Ascending aorta (tissue), 2 donors: ENCODE data around the gene TAS2R16. TPM values are rescaled to one million over a fixed set of nuclear protein-coding genes. Genes with fewer than 3 reads are reported as not detected.

Source experiments
- DNase-seq, 2 donors: peaks; one replicate each; pipeline ENCODE4 v3.0.0-alpha.2; 2019; ENCODE audit warnings: low spot score in 2 of 2
- H3K27ac ChIP-seq, 2 donors: fragments of 200-600 bp; sonication (generic); one replicate each; pipeline ENCODE4 v1.5.1; 2016 to 2017; ENCODE audit warnings: mild to moderate bottlenecking in 1 of 2
- H3K27me3 ChIP-seq: fragments of 200-600 bp; sonication (generic); one replicate; pipeline ENCODE4 v1.5.1; 2017
- H3K36me3 ChIP-seq, 2 donors: fragments of 200-600 bp; sonication (generic); one replicate each; pipeline ENCODE4 v1.5.1; 2016
- H3K4me1 ChIP-seq, 2 donors: fragments of 200-600 bp; sonication (generic); one replicate each; pipeline ENCODE4 v1.5.1; 2016 to 2017; ENCODE audit warnings: mild to moderate bottlenecking in 1 of 2
- H3K4me3 ChIP-seq, 2 donors: fragments of 200-600 bp; sonication (generic); one replicate each; pipeline ENCODE4 v1.5.1; 2016 to 2017; ENCODE audit warnings: mild to moderate bottlenecking in 1 of 2
- H3K9me3 ChIP-seq, 2 donors: fragments of 200-600 bp; sonication (generic); one replicate each; pipeline ENCODE4 v1.5.1; 2016
- intact Hi-C: fragments of 100-400 bp; cut with DNase I; formaldehyde crosslinking; loops from one replicate; pipeline ENCODE4 v1.15.1; 2023
- total RNA-seq: library from RNA; depleted of rRNA; stranded (reverse); fragments of >200 nt; gene quantifications from one replicate; pipeline ENCODE4 v1.1.0, GENCODE V29; 2016
- TF ChIP-seq, protein P1 (sequence below), 3 experiments: fragments of 200-600 bp in 2 of 3; fragments of 450-650 bp in 1 of 3; sonication (generic) in 2 of 3; IDR thresholded peaks; one replicate each; pipeline ENCODE4 v1.5.1; 2016 to 2019; ENCODE audit warnings: antibody characterized with exemption in 3 of 3, mild to moderate bottlenecking in 1 of 3, moderate library complexity in 1 of 3

Gene TAS2R16
- total RNA-seq, 1 donor from 2014 or later: not detected

- H3K27me3 ChIP-seq: no peaks in the 10 kb centered on the region
- DNase-seq: no peak
- intact Hi-C loops: no loop called here
- H3K9me3 ChIP-seq: no peaks in the 10 kb centered on the region
- H3K27ac ChIP-seq: no peak overlapping the region
- no peak overlapping the region for H3K4me3 ChIP-seq
- no peaks in the 10 kb centered on the region for H3K36me3 ChIP-seq
- TF ChIP-seq, protein P1, sequence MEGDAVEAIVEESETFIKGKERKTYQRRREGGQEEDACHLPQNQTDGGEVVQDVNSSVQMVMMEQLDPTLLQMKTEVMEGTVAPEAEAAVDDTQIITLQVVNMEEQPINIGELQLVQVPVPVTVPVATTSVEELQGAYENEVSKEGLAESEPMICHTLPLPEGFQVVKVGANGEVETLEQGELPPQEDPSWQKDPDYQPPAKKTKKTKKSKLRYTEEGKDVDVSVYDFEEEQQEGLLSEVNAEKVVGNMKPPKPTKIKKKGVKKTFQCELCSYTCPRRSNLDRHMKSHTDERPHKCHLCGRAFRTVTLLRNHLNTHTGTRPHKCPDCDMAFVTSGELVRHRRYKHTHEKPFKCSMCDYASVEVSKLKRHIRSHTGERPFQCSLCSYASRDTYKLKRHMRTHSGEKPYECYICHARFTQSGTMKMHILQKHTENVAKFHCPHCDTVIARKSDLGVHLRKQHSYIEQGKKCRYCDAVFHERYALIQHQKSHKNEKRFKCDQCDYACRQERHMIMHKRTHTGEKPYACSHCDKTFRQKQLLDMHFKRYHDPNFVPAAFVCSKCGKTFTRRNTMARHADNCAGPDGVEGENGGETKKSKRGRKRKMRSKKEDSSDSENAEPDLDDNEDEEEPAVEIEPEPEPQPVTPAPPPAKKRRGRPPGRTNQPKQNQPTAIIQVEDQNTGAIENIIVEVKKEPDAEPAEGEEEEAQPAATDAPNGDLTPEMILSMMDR (IDR thresholded peaks at IDR 0.05): no peak
- no peaks in the 10 kb centered on the region for H3K4me1 ChIP-seq
These were observed 32.8 kb upstream of the TAS2R16 start for GRCh38 chr7:123028339-123028738.

- Histone ChIP-seq H3K27ac (no peak overlapping the region), H3K36me3 (no peaks in the 10 kb centered on the region), H3K27me3 (no peaks in the 10 kb centered on the region), H3K4me3 (no peak overlapping the region), H3K9me3 (peaks cover 0 to 12% of the 10 kb centered on the region in 2 donors), H3K4me1 (no peaks in the 10 kb centered on the region)
- TF ChIP-seq, protein P1 (IDR thresholded peaks at IDR 0.05): no peak
- DNase-seq: no peak
- intact Hi-C loops: no loop called here
These were observed 30.8 kb upstream of the TAS2R16 start for GRCh38 chr7:123026251-123026650.

DNA sequence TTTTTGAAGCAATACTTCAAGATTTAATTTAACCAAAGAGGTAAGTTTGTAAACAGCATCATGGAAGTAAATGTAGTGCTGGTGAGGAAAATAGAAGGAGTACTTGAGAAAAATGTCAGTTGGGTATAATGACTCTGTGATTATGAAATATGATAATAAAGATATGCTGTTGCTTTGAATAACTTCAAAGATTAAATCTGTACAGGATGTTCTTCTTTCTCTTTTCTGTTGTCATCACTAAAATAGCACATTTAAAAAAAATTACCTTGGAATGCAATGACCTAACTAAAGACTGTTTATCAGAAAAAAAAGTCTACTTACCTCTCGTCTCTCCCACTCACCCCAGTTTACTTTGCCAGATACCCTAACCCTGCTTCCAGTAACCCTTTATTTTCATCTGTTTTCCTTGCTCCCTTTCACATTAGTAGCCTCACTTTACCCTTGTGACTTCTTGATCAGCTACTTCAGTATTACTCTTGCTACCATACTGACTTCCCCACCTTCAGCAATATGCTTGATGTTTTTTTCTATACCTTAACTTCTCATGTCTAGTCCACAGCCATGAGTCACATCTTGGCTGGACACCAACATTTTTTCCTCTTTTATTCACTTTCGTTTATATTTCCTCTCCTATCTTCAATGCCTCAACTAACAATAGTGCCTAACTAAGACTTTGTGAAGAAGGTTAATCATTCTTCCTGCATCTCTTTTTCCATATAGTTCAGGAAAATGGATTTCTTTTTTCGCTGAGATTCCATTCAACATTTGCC is 29.7 kb upstream of the TAS2R16 start:
- Histone ChIP-seq H3K27me3 (no peaks in the 10 kb centered on the region), H3K27ac (no peak overlapping the region), H3K4me1 (no peaks in the 10 kb centered on the region), H3K4me3 (no peak overlapping the region), H3K9me3 (peaks cover 0 to 19% of the 10 kb centered on the region in 2 donors), H3K36me3 (no peaks in the 10 kb centered on the region)
- DNase-seq: no peak
- TF ChIP-seq, protein P1 (IDR thresholded peaks at IDR 0.05): no peak
- intact Hi-C loops: no loop called here

- H3K9me3 ChIP-seq: peaks cover 0 to 22% of the 10 kb centered on the region in 2 donors
- no peaks in the 10 kb centered on the region for H3K36me3 ChIP-seq
- no peaks in the 10 kb centered on the region for H3K4me1 ChIP-seq
- H3K4me3 ChIP-seq: no peak overlapping the region
- no peaks in the 10 kb centered on the region for H3K27me3 ChIP-seq
- DNase-seq: no peak
- no peak overlapping the region for H3K27ac ChIP-seq
- intact Hi-C loops: no loop called here
- TF ChIP-seq, protein P1 (IDR thresholded peaks at IDR 0.05): no peak
These were observed 27.6 kb upstream of the TAS2R16 start for GRCh38 chr7:123023126-123023525.

- intact Hi-C loops: no loop called here
- peaks cover 0 to 22% of the 10 kb centered on the region in 2 donors for H3K9me3 ChIP-seq
- H3K4me3 ChIP-seq: no peak overlapping the region
- no peaks in the 10 kb centered on the region for H3K27me3 ChIP-seq
- DNase-seq: no peak
- TF ChIP-seq, protein P1 (IDR thresholded peaks at IDR 0.05): no peak
- H3K4me1 ChIP-seq: no peaks in the 10 kb centered on the region
- no peaks in the 10 kb centered on the region for H3K36me3 ChIP-seq
- H3K27ac ChIP-seq: no peak overlapping the region
These were observed 27.1 kb upstream of the TAS2R16 start for GRCh38 chr7:123022576-123022975.
